Ishikawa (cell line): Measurements from ENCODE around the gene PTRH2.

Experiments
- CEBPB ChIP-seq: IDR thresholded peaks from 2 replicates; pipeline ENCODE4 v1.6.1; 2012
- CREB1 ChIP-seq: IDR thresholded peaks from 2 replicates; pipeline ENCODE4 v1.6.1; 2012; ENCODE audit warnings: low read depth
- NFIC ChIP-seq: IDR thresholded peaks from 2 replicates; pipeline ENCODE4 v1.6.1; 2012
- TAF1 ChIP-seq: IDR thresholded peaks from 2 replicates; pipeline ENCODE4 v1.6.1; 2012; ENCODE audit warnings: low read depth, mild to moderate bottlenecking
- TF ChIP-seq, protein P1 (sequence below): IDR thresholded peaks from 2 replicates; pipeline ENCODE4 v1.6.1; 2012
- TF ChIP-seq, protein P2 (sequence below): IDR thresholded peaks from 2 replicates; pipeline ENCODE4 v1.6.1; 2012; ENCODE audit warnings: low read depth, mild to moderate bottlenecking

DNA sequence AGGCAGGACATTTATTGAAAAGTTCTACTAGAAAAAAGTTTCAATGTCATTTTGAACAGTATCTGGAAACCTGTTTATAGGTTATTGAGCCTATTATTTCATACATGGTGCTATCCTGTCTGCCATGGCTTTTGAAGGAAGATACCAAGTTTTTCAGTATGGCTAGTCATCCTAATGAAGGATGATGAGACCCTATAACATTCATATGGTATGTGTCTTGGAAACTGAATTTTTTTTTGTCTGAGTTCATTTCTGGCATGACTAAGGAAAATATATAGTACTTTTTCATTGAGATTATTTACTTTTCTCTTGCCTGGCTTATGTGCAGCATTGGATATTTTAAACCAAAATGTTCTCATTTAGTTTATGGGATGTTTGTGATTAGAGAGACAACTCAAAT lies 57.3 kb downstream of the PTRH2 start:
- TF ChIP-seq CEBPB (no peak), NFIC (no peak), CREB1 (no peak), TAF1 (no peak)
- TF ChIP-seq, protein P1, sequence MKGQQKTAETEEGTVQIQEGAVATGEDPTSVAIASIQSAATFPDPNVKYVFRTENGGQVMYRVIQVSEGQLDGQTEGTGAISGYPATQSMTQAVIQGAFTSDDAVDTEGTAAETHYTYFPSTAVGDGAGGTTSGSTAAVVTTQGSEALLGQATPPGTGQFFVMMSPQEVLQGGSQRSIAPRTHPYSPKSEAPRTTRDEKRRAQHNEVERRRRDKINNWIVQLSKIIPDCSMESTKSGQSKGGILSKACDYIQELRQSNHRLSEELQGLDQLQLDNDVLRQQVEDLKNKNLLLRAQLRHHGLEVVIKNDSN: no peak
- TF ChIP-seq, protein P2, sequence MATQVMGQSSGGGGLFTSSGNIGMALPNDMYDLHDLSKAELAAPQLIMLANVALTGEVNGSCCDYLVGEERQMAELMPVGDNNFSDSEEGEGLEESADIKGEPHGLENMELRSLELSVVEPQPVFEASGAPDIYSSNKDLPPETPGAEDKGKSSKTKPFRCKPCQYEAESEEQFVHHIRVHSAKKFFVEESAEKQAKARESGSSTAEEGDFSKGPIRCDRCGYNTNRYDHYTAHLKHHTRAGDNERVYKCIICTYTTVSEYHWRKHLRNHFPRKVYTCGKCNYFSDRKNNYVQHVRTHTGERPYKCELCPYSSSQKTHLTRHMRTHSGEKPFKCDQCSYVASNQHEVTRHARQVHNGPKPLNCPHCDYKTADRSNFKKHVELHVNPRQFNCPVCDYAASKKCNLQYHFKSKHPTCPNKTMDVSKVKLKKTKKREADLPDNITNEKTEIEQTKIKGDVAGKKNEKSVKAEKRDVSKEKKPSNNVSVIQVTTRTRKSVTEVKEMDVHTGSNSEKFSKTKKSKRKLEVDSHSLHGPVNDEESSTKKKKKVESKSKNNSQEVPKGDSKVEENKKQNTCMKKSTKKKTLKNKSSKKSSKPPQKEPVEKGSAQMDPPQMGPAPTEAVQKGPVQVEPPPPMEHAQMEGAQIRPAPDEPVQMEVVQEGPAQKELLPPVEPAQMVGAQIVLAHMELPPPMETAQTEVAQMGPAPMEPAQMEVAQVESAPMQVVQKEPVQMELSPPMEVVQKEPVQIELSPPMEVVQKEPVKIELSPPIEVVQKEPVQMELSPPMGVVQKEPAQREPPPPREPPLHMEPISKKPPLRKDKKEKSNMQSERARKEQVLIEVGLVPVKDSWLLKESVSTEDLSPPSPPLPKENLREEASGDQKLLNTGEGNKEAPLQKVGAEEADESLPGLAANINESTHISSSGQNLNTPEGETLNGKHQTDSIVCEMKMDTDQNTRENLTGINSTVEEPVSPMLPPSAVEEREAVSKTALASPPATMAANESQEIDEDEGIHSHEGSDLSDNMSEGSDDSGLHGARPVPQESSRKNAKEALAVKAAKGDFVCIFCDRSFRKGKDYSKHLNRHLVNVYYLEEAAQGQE: no peak
